ENCODE data around the gene TBL1X. TPM values are rescaled to one million over a fixed set of nuclear protein-coding genes. Genes with fewer than 3 reads are reported as not detected.

Gene TBL1X
- total and polyA plus RNA-seq, 2 experiments from 2014 or later: 8.7 to 26.9 TPM

GRCh38 chrX:9668537-9668936 is 203.7 kb downstream of the TBL1X start:
- Histone ChIP-seq H3K27ac (ENCODE audit: low read depth) (no peak overlapping the region), H3K36me3 (ENCODE audit: insufficient read depth) (no peaks in the 10 kb centered on the region; the same call in 1 of the 2 replicates), H2AFZ (no peak overlapping the region), H3K79me2 (replicated peaks; ENCODE audit: insufficient read depth) (no peaks in the 10 kb centered on the region), H3F3A (replicated peaks; ENCODE audit: low read depth) (no peaks in the 10 kb centered on the region), H4K20me1 (replicated peaks; ENCODE audit: insufficient read depth) (no peaks in the 10 kb centered on the region), H3K4me2 (no peak overlapping the region), H3K4me1 (ENCODE audit: insufficient read depth) (peaks cover 23% of the 10 kb centered on the region), H3K27me3 (ENCODE audit: insufficient read depth) (no peaks in the 10 kb centered on the region), H3K9me2 (ENCODE audit: insufficient read depth) (no peaks in the 10 kb centered on the region), H3K4me3 (no peak overlapping the region)
- DNase-seq (ENCODE audit: low spot score) (no peak), ATAC-seq (no peak)
- peaks cover 15% of the 10 kb centered on the region for H3K36me3 Mint-ChIP-seq (ENCODE audit: low read depth)
- peaks cover 9% of the 10 kb centered on the region; the same call in 2 of the 3 replicates for H3K9me3 Mint-ChIP-seq
- TF ChIP-seq REST (IDR thresholded peaks at IDR 0.05; ENCODE audit: unreplicated experiment): no peak
- no peak for TF ChIP-seq ZNF331 (CRISPR knock-in tag; IDR thresholded peaks at IDR 0.05; ENCODE audit: low read depth)
- no peak for TF ChIP-seq JUNB (IDR thresholded peaks at IDR 0.05; ENCODE audit: unreplicated experiment)
- TF ChIP-seq, protein P1, sequence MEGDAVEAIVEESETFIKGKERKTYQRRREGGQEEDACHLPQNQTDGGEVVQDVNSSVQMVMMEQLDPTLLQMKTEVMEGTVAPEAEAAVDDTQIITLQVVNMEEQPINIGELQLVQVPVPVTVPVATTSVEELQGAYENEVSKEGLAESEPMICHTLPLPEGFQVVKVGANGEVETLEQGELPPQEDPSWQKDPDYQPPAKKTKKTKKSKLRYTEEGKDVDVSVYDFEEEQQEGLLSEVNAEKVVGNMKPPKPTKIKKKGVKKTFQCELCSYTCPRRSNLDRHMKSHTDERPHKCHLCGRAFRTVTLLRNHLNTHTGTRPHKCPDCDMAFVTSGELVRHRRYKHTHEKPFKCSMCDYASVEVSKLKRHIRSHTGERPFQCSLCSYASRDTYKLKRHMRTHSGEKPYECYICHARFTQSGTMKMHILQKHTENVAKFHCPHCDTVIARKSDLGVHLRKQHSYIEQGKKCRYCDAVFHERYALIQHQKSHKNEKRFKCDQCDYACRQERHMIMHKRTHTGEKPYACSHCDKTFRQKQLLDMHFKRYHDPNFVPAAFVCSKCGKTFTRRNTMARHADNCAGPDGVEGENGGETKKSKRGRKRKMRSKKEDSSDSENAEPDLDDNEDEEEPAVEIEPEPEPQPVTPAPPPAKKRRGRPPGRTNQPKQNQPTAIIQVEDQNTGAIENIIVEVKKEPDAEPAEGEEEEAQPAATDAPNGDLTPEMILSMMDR (conservative IDR thresholded peaks at IDR 0.05; ENCODE audit: low read depth in 2 of 2): no peak
- TF ChIP-seq POLR2AphosphoS5 (IDR thresholded peaks at IDR 0.05; ENCODE audit: low read depth): no peak
- TF ChIP-seq, protein P2, sequence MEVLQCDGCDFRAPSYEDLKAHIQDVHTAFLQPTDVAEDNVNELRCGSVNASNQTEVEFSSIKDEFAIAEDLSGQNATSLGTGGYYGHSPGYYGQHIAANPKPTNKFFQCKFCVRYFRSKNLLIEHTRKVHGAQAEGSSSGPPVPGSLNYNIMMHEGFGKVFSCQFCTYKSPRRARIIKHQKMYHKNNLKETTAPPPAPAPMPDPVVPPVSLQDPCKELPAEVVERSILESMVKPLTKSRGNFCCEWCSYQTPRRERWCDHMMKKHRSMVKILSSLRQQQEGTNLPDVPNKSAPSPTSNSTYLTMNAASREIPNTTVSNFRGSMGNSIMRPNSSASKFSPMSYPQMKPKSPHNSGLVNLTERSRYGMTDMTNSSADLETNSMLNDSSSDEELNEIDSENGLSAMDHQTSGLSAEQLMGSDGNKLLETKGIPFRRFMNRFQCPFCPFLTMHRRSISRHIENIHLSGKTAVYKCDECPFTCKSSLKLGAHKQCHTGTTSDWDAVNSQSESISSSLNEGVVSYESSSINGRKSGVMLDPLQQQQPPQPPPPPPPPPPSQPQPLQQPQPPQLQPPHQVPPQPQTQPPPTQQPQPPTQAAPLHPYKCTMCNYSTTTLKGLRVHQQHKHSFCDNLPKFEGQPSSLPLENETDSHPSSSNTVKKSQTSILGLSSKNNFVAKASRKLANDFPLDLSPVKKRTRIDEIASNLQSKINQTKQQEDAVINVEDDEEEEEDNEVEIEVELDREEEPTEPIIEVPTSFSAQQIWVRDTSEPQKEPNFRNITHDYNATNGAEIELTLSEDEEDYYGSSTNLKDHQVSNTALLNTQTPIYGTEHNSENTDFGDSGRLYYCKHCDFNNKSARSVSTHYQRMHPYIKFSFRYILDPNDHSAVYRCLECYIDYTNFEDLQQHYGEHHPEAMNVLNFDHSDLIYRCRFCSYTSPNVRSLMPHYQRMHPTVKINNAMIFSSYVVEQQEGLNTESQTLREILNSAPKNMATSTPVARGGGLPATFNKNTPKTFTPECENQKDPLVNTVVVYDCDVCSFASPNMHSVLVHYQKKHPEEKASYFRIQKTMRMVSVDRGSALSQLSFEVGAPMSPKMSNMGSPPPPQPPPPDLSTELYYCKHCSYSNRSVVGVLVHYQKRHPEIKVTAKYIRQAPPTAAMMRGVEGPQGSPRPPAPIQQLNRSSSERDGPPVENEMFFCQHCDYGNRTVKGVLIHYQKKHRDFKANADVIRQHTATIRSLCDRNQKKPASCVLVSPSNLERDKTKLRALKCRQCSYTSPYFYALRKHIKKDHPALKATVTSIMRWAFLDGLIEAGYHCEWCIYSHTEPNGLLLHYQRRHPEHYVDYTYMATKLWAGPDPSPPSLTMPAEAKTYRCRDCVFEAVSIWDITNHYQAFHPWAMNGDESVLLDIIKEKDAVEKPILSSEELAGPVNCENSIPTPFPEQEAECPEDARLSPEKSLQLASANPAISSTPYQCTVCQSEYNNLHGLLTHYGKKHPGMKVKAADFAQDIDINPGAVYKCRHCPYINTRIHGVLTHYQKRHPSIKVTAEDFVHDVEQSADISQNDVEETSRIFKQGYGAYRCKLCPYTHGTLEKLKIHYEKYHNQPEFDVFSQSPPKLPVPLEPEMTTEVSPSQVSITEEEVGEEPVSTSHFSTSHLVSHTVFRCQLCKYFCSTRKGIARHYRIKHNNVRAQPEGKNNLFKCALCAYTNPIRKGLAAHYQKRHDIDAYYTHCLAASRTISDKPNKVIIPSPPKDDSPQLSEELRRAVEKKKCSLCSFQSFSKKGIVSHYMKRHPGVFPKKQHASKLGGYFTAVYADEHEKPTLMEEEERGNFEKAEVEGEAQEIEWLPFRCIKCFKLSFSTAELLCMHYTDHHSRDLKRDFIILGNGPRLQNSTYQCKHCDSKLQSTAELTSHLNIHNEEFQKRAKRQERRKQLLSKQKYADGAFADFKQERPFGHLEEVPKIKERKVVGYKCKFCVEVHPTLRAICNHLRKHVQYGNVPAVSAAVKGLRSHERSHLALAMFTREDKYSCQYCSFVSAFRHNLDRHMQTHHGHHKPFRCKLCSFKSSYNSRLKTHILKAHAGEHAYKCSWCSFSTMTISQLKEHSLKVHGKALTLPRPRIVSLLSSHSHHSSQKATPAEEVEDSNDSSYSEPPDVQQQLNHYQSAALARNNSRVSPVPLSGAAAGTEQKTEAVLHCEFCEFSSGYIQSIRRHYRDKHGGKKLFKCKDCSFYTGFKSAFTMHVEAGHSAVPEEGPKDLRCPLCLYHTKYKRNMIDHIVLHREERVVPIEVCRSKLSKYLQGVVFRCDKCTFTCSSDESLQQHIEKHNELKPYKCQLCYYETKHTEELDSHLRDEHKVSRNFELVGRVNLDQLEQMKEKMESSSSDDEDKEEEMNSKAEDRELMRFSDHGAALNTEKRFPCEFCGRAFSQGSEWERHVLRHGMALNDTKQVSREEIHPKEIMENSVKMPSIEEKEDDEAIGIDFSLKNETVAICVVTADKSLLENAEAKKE (CRISPR knock-in tag; IDR thresholded peaks at IDR 0.05): no peak
- no peak for TF ChIP-seq STAT1 (IDR thresholded peaks at IDR 0.05; ENCODE audit: unreplicated experiment)
- TF ChIP-seq, protein P3, sequence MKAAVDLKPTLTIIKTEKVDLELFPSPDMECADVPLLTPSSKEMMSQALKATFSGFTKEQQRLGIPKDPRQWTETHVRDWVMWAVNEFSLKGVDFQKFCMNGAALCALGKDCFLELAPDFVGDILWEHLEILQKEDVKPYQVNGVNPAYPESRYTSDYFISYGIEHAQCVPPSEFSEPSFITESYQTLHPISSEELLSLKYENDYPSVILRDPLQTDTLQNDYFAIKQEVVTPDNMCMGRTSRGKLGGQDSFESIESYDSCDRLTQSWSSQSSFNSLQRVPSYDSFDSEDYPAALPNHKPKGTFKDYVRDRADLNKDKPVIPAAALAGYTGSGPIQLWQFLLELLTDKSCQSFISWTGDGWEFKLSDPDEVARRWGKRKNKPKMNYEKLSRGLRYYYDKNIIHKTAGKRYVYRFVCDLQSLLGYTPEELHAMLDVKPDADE (IDR thresholded peaks at IDR 0.05): no peak
- no peak for TF ChIP-seq EZH2phosphoT487 (IDR thresholded peaks at IDR 0.05; ENCODE audit: unreplicated experiment)
- TF ChIP-seq CREB1 (CRISPR knock-in tag; IDR thresholded peaks at IDR 0.05; ENCODE audit: low read depth): no peak
- H3K27me3 Mint-ChIP-seq (ENCODE audit: insufficient read depth, low read depth, poor library complexity): no peaks in the 10 kb centered on the region
- H3K4me3 Mint-ChIP-seq: no peak overlapping the region
- H3K4me1 Mint-ChIP-seq: peaks cover 19% of the 10 kb centered on the region; the same call in 2 of the 3 replicates
- H3K27ac Mint-ChIP-seq: no peak overlapping the region

Measured in GM23338 (cell line).